HCT116 (cell line): Measurements from ENCODE around the gene IFRD1. TPM values are rescaled to one million over a fixed set of nuclear protein-coding genes. Genes with fewer than 3 reads are reported as not detected.

Experiments
- ATAC-seq: fragments of 200-7000 bp; cut with Tn5 transposase; 2 replicates; pipeline ENCODE4 v1.9.1; 2020; ENCODE audit warnings: mild to moderate bottlenecking, moderate library complexity
- BruUV-seq: library from RNA; stranded (reverse); fragments of 400-500 nt; replicated peaks from 2 replicates; lab custom pipeline; 2021; lab: Mats Ljungman, UMichigan
- CTCF ChIA-PET: fragments of 300-600 bp; sonication (Branson Sonifier 250); formaldehyde crosslinking; loops from one replicate; lab custom pipeline; 2021; ENCODE audit warnings: antibody characterized with exemption; lab: Charles Lee
- POLR2A ChIA-PET: fragments of 300-600, 350-600 bp; sonication (Branson Sonifier 250); formaldehyde crosslinking; loops from one replicate; lab custom pipeline; 2021; ENCODE audit warnings: antibody characterized with exemption; lab: Charles Lee
- RAD21 ChIA-PET, 2 experiments: fragments of 300-600 bp; sonication (Branson Sonifier 250); formaldehyde crosslinking; loops; one replicate each; lab custom pipeline; 2023; ENCODE audit warnings: low total read pairs in 2 of 2; ENCODE audit not compliant: uncharacterized antibody in 2 of 2, unreplicated experiment in 2 of 2, low non-redundant PET in 1 of 2; lab: Charles Lee
- DNase-seq: peaks from one replicate; pipeline ENCODE4 v3.0.0-alpha.2; 2010; ENCODE audit warnings: low read depth, low spot score
- H2AFZ ChIP-seq: fragments of 200-600 bp; shearing (Covaris generic), sonication (generic); 2 replicates; pipeline ENCODE4 v1.6.1; 2017; ENCODE audit warnings: low read depth, mixed run types, mixed read lengths, antibody characterized with exemption, low read length; ENCODE audit not compliant: poor library complexity, severe bottlenecking
- H3K27ac ChIP-seq: 2 replicates; pipeline ENCODE4 v1.5.1; 2012; ENCODE audit warnings: low read depth, low read length
- H3K27me3 ChIP-seq: fragments of 200-600 bp; sonication (generic); 2 replicates; pipeline ENCODE4 v1.6.1; 2016; ENCODE audit warnings: mixed run types, low read length, mixed read lengths; ENCODE audit not compliant: insufficient read depth
- H3K36me3 ChIP-seq, 2 experiments: fragments of 200-500 bp in 1 of 2; fragments of 200-600 bp in 1 of 2; sonication (Bioruptor generic) in 1 of 2; sonication (generic) in 1 of 2; 2 replicates each; pipeline versions ENCODE4 v1.5.1 to v1.6.1; 2014 to 2016; ENCODE audit warnings: low read length in 2 of 2, inconsistent platforms in 1 of 2, mixed read lengths in 1 of 2, mixed run types in 1 of 2; ENCODE audit not compliant: insufficient read depth in 2 of 2, control insufficient read depth in 1 of 2
- H3K4me1 ChIP-seq, 2 experiments: fragments of 200-600 bp in 1 of 2; sonication (generic) in 1 of 2; 2 replicates each; pipeline versions ENCODE4 v1.5.1 to v1.6.1; 2012 to 2017; ENCODE audit warnings: low read length in 2 of 2, inconsistent platforms in 1 of 2, mild to moderate bottlenecking in 1 of 2, mixed read lengths in 1 of 2, mixed run types in 1 of 2, moderate library complexity in 1 of 2; ENCODE audit not compliant: insufficient read depth in 2 of 2, control insufficient read depth in 1 of 2
- H3K4me2 ChIP-seq: fragments of 200-600 bp; sonication (generic); 2 replicates; pipeline ENCODE4 v1.6.1; 2017; ENCODE audit warnings: mixed run types, low read length, mixed read lengths
- H3K4me3 ChIP-seq, 2 experiments: fragments of 200-600 bp in 1 of 2; sonication (generic) in 1 of 2; replicated peaks in 1 of 2; 2 replicates each; pipeline ENCODE4 v1.5.1; 2011 to 2016; ENCODE audit warnings: low read length in 2 of 2, control low read depth in 1 of 2, low read depth in 1 of 2, mild to moderate bottlenecking in 1 of 2, mixed read lengths in 1 of 2, mixed run types in 1 of 2
- H3K79me2 ChIP-seq: fragments of 200-600 bp; sonication (generic); 2 replicates; pipeline ENCODE4 v1.6.1; 2017; ENCODE audit warnings: mild to moderate bottlenecking, mixed run types, low read length, moderate library complexity, mixed read lengths; ENCODE audit not compliant: insufficient read depth
- H3K9ac ChIP-seq: fragments of 200-600 bp; sonication (generic); 2 replicates; pipeline ENCODE4 v1.6.1; 2016; ENCODE audit warnings: low read length, mixed read lengths
- H3K9me2 ChIP-seq: fragments of 200-600 bp; sonication (generic), shearing (Covaris generic); 2 replicates; pipeline ENCODE4 v1.6.1; 2017; ENCODE audit warnings: mixed run types, mild to moderate bottlenecking, moderate library complexity; ENCODE audit not compliant: insufficient read depth
- H3K9me3 ChIP-seq, 2 experiments: fragments of 200-500 bp in 1 of 2; fragments of 200-600 bp in 1 of 2; sonication (Bioruptor generic) in 1 of 2; sonication (generic) in 1 of 2; 2 replicates each; pipeline ENCODE4 v1.6.1; 2014 to 2017; ENCODE audit warnings: low read length in 2 of 2, mixed read lengths in 2 of 2, inconsistent platforms in 1 of 2, low read depth in 1 of 2, mild to moderate bottlenecking in 1 of 2, mixed run types in 1 of 2, moderate library complexity in 1 of 2; ENCODE audit not compliant: control insufficient read depth in 1 of 2, insufficient read depth in 1 of 2
- H4K20me1 ChIP-seq: fragments of 200-600 bp; sonication (generic), shearing (Covaris generic); 2 replicates; pipeline ENCODE4 v1.6.1; 2017; ENCODE audit warnings: mixed run types, mild to moderate bottlenecking, moderate library complexity; ENCODE audit not compliant: insufficient read depth
- CEBPB ChIP-seq: IDR thresholded peaks from 2 replicates; pipeline ENCODE4 v1.6.1; 2012; ENCODE audit warnings: low read depth
- ELF1 ChIP-seq: IDR thresholded peaks from 2 replicates; pipeline ENCODE4 v1.6.1; 2012; ENCODE audit warnings: low read depth, borderline replicate concordance
- EZH2phosphoT487 ChIP-seq: fragments of 200-600 bp; IDR thresholded peaks from 2 replicates; pipeline ENCODE4 v1.6.1; 2018; ENCODE audit warnings: antibody characterized with exemption, borderline replicate concordance
- POLR2A ChIP-seq: IDR thresholded peaks from 2 replicates; pipeline ENCODE4 v1.7.0; 2011; ENCODE audit warnings: borderline replicate concordance; ENCODE audit not compliant: insufficient read depth, insufficient read length; ENCODE audit errors: extremely low read depth
- POLR2AphosphoS5 ChIP-seq: IDR thresholded peaks from 2 replicates; pipeline ENCODE4 v1.6.1; 2011; ENCODE audit warnings: mild to moderate bottlenecking, low read depth, low read length, moderate library complexity
- RAD21 ChIP-seq: IDR thresholded peaks from 2 replicates; pipeline ENCODE4 v1.6.1; 2012; ENCODE audit warnings: low read depth, mild to moderate bottlenecking
- SIN3A ChIP-seq: IDR thresholded peaks from 2 replicates; pipeline ENCODE4 v1.6.1; 2012; ENCODE audit warnings: low read depth
- SP1 ChIP-seq: IDR thresholded peaks from 2 replicates; pipeline ENCODE4 v1.6.1; 2012; ENCODE audit warnings: low read depth
- SRF ChIP-seq: IDR thresholded peaks from 2 replicates; pipeline ENCODE4 v1.6.1; 2012; ENCODE audit warnings: low read depth
- TCF7L2 ChIP-seq: IDR thresholded peaks from 2 replicates; pipeline ENCODE4 v1.7.0; 2011; ENCODE audit warnings: borderline replicate concordance, inconsistent platforms; ENCODE audit not compliant: insufficient read depth, insufficient read length; ENCODE audit errors: extremely low read depth
- YY1 ChIP-seq: IDR thresholded peaks from 2 replicates; pipeline ENCODE4 v1.6.1; 2011; ENCODE audit warnings: low read length, low read depth, moderate library complexity, mild to moderate bottlenecking; ENCODE audit not compliant: insufficient replicate concordance; ENCODE audit errors: extremely low read depth
- ZFX ChIP-seq: fragments of 450-650 bp; IDR thresholded peaks from 2 replicates; pipeline ENCODE4 v1.6.1; 2017
- ZNF274 ChIP-seq: fragments of 200-500 bp; sonication (Bioruptor generic); IDR thresholded peaks from 2 replicates; pipeline ENCODE4 v1.6.1; 2014; ENCODE audit warnings: mild to moderate bottlenecking, low read depth, low read length, inconsistent platforms
- intact Hi-C: fragments of 100-400 bp; cut with micrococcal nuclease; formaldehyde crosslinking; loops from 2 replicates; pipeline ENCODE4 v1.10.0; 2022
- total RNA-seq: library from RNA; stranded (reverse); gene quantifications from one replicate; pipeline ENCODE4 v1.2.1, GENCODE V29; 2021; ENCODE audit not compliant: unreplicated experiment
- TF ChIP-seq, protein P1 (sequence below): IDR thresholded peaks from 2 replicates; pipeline ENCODE4 v1.6.1; 2012
- TF ChIP-seq, protein P2 (sequence below): IDR thresholded peaks from 2 replicates; pipeline ENCODE4 v1.6.1; 2012; ENCODE audit warnings: low read depth
- TF ChIP-seq, protein P3 (sequence below): IDR thresholded peaks from 2 replicates; pipeline ENCODE4 v1.6.1; 2011; ENCODE audit warnings: mild to moderate bottlenecking, low read length, moderate library complexity; ENCODE audit not compliant: insufficient replicate concordance; ENCODE audit errors: extremely low read depth
- TF ChIP-seq, protein P4 (sequence below), 3 experiments: fragments of 200-600 bp in 1 of 3; sonication (generic) in 1 of 3; IDR thresholded peaks in 2 of 3; conservative IDR thresholded peaks in 1 of 3; 2 replicates each; pipeline ENCODE4 v1.5.1; 2012 to 2017; ENCODE audit warnings: low read depth in 2 of 3, low read length in 2 of 3, antibody characterized with exemption in 1 of 3, borderline replicate concordance in 1 of 3, control low read depth in 1 of 3, mild to moderate bottlenecking in 1 of 3, mixed read lengths in 1 of 3, mixed run types in 1 of 3, moderate library complexity in 1 of 3; ENCODE audit not compliant: insufficient read depth in 1 of 3

The IFRD1 gene
- total RNA-seq, 1 experiment from 2014 or later = 43.6 TPM

DNA sequence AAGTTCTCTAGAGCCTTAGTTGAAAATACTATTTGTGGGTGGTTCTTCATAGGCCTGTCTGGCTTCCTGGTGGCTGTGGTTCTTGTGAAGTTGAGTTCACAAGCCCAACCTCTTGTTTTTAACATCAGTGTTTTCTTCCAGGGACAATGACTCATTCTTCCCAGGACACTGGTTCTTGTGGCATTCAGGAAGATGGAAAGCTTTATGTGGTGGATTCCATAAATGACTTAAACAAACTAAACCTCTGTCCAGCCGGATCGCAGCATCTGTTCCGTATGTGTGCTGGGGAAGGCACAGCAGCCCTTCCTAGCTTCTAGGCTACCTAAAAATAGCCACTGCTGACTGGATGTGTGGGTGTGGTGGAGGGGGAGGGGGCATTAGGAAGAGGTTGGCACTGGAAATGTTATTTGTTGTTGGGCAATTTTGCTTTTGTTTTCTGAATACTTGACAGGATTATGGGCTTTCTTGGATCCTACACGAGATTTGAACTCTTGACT, 34.5 kb downstream of the IFRD1 start (continued):
- TF ChIP-seq POLR2AphosphoS5 (peak; percentile 39; the same call in 1 of the 2 replicates), SRF (no peak), YY1 (peak; percentile 18), CEBPB (no peak), ZNF274 (no peak), EZH2phosphoT487 (no peak), RAD21 (no peak)
- TF ChIP-seq, protein P1, sequence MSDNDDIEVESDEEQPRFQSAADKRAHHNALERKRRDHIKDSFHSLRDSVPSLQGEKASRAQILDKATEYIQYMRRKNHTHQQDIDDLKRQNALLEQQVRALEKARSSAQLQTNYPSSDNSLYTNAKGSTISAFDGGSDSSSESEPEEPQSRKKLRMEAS = no peak

DNA sequence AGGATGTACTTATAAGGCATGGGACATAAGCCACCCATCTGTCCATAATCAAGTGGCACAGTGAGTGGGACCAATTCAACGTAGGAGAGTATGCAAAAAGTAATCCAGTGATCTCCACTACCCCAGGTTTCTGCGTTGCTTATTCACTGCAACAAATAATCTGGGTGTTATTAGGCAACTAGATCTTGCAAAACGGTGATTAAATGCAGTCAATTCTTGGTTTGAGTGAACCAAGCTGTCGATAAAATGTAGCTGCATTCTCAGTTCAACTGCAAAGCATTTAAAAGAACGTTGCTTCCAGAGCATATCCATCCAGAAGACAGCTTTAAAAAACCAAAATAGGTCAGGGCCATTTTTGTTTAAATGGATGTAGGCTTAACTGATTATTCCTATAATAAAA, 35.5 kb downstream of the IFRD1 start:
- POLR2A ChIA-PET = interaction anchor here (1.1 kb wide), 1 partner anchor 36 kb away, joined by 3 read pairs; the partner anchor contains the start of gene IFRD1
- CTCF ChIA-PET = interaction anchor here (3.1 kb wide), 1 partner anchor 10 kb away, joined by 17 read pairs; no protein-coding TSS in a partner anchor
- no peak overlapping the region for H3K9ac ChIP-seq
- TF ChIP-seq POLR2A (no peak), ZFX (no peak), ELF1 (no peak), TCF7L2 (no peak), EZH2phosphoT487 (no peak), SP1 (no peak), YY1 (no peak), SRF (no peak), SIN3A (no peak), CEBPB (no peak)
- TF ChIP-seq, protein P2, sequence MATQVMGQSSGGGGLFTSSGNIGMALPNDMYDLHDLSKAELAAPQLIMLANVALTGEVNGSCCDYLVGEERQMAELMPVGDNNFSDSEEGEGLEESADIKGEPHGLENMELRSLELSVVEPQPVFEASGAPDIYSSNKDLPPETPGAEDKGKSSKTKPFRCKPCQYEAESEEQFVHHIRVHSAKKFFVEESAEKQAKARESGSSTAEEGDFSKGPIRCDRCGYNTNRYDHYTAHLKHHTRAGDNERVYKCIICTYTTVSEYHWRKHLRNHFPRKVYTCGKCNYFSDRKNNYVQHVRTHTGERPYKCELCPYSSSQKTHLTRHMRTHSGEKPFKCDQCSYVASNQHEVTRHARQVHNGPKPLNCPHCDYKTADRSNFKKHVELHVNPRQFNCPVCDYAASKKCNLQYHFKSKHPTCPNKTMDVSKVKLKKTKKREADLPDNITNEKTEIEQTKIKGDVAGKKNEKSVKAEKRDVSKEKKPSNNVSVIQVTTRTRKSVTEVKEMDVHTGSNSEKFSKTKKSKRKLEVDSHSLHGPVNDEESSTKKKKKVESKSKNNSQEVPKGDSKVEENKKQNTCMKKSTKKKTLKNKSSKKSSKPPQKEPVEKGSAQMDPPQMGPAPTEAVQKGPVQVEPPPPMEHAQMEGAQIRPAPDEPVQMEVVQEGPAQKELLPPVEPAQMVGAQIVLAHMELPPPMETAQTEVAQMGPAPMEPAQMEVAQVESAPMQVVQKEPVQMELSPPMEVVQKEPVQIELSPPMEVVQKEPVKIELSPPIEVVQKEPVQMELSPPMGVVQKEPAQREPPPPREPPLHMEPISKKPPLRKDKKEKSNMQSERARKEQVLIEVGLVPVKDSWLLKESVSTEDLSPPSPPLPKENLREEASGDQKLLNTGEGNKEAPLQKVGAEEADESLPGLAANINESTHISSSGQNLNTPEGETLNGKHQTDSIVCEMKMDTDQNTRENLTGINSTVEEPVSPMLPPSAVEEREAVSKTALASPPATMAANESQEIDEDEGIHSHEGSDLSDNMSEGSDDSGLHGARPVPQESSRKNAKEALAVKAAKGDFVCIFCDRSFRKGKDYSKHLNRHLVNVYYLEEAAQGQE = no peak
- TF ChIP-seq, protein P3, sequence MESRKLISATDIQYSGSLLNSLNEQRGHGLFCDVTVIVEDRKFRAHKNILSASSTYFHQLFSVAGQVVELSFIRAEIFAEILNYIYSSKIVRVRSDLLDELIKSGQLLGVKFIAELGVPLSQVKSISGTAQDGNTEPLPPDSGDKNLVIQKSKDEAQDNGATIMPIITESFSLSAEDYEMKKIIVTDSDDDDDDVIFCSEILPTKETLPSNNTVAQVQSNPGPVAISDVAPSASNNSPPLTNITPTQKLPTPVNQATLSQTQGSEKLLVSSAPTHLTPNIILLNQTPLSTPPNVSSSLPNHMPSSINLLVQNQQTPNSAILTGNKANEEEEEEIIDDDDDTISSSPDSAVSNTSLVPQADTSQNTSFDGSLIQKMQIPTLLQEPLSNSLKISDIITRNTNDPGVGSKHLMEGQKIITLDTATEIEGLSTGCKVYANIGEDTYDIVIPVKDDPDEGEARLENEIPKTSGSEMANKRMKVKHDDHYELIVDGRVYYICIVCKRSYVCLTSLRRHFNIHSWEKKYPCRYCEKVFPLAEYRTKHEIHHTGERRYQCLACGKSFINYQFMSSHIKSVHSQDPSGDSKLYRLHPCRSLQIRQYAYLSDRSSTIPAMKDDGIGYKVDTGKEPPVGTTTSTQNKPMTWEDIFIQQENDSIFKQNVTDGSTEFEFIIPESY = no peak
- TF ChIP-seq, protein P4, sequence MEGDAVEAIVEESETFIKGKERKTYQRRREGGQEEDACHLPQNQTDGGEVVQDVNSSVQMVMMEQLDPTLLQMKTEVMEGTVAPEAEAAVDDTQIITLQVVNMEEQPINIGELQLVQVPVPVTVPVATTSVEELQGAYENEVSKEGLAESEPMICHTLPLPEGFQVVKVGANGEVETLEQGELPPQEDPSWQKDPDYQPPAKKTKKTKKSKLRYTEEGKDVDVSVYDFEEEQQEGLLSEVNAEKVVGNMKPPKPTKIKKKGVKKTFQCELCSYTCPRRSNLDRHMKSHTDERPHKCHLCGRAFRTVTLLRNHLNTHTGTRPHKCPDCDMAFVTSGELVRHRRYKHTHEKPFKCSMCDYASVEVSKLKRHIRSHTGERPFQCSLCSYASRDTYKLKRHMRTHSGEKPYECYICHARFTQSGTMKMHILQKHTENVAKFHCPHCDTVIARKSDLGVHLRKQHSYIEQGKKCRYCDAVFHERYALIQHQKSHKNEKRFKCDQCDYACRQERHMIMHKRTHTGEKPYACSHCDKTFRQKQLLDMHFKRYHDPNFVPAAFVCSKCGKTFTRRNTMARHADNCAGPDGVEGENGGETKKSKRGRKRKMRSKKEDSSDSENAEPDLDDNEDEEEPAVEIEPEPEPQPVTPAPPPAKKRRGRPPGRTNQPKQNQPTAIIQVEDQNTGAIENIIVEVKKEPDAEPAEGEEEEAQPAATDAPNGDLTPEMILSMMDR (IDR thresholded peaks at IDR 0.05 in 2 of 3, conservative IDR thresholded peaks at IDR 0.05 in 1 of 3; ENCODE audit: borderline replicate concordance in 1 of 3, insufficient read depth in 1 of 3, low read depth in 2 of 3, low read length in 2 of 3) = no peak
- TF ChIP-seq, protein P1 = no peak

More for the DNA sequence above, 35.5 kb downstream of the IFRD1 start:
- Histone ChIP-seq H3K27me3 (no peaks in the 10 kb centered on the region), H3K9me3 (no peaks in the 10 kb centered on the region), H3K79me2 (no peaks in the 10 kb centered on the region), H3K4me2 (peak overlapping the region; percentile 75; the same call in 1 of the 2 replicates), H4K20me1 (no peaks in the 10 kb centered on the region), H3K27ac (no peak overlapping the region), H3K4me1 (peaks cover 29 to 39% of the 10 kb centered on the region in 2 experiments), H3K4me3 (no peak overlapping the region), H3K36me3 (no peaks in the 10 kb centered on the region), H2AFZ (no peak overlapping the region), H3K9me2 (no peaks in the 10 kb centered on the region)
- intact Hi-C loops = no loop called here
- no peak for DNase-seq
- RAD21 ChIA-PET = no interaction called here
- BruUV-seq = no TSS peak
- ATAC-seq = no peak
